Kidney capillary endothelial cell (primary cell): ENCODE measurements around the gene ARID3A.
A peak's percentile ranks its signal among the peaks of the same experiment; 100 is the strongest.
"Not testable (repeated sequence)": the region's sequence is repeated elsewhere in the genome, so short reads cannot be mapped to it uniquely, and the experiment has no call there.

Source experiments
- DNase-seq: peaks from one replicate; pipeline ENCODE4 v3.0.0-alpha.2; 2018; ENCODE audit warnings: low spot score

Gene ARID3A

GRCh38 chr19:891421-892200, 34.2 kb upstream of the ARID3A start:
- DNase-seq, result not testable (repeated sequence)

GRCh38 chr19:892243-892893, 33.5 kb upstream of the ARID3A start:
- no peak for DNase-seq

- DNase-seq, result peak; percentile 92
Observed at GRCh38 chr19:892894-893689, 32.7 kb upstream of the ARID3A start, which contains the start of the genes MED16 and RNU6-9. MED16 (minus strand) TSS chr19:893187; CDS start chr19:891131, 2,056 bp downstream. RNU6-9 (plus strand) TSS chr19:893484.

DNA sequence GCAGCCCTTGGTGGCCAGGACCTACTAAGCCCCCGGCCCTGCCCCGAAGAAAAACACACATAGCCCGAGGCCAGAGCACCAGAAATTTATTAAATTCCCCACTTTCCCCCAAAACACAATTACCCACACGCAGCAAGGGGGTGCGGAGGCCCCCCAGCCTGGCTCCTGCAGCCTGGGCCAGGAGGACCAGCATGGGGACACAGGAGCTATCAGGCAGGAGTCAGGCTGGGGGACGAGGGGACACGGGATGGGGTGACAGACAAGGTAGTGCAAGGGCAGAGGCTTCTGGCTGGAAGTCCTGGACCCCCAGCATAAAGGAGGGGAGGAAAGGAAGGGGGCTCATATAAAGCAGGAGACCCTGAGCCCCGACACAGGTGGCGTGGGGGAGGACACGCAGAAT, 29.4 kb upstream of the ARID3A start:
- no peak for DNase-seq

DNA sequence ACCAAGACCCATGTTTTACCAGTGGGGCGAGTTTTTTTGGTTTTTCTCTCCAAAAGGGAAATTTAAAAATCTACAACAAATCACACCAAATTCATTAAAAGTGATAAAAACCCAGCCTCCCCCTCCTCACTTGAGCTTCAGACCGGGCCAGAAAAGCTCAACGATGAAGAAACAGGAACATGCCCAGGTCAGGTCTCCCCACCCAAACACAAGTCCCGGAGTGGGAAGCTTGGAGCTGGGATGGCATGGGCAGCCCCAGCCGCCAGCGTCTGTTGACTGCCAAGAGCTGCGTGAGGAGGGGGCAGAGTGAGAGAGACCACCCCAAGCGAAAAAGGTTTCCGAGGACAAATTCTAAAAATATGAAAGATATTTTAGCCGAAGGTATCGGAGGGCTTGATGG, 28.8 kb upstream of the ARID3A start:
- no peak for DNase-seq

- DNase-seq, result no peak
Observed at GRCh38 chr19:897442-898039, 28.3 kb upstream of the ARID3A start.

DNA sequence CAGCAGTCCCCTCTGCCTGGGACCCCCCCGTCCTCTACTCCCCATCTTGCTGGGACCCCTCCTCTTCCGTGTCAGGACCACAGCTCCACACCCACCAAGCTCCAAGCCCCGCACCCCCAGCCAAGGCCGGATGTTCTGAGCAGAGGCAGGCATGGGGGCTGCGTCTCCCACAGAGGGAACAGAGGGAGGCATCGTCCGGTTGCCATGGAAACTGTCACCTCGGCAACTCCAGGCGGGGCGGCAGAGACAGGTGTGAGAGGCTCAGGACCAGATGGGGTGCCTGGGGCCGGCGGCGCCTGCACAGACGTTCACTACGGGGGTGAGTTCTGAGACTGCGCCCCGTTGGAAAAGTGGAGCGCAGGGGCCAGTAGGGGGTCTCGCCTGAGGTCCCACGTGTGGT, 27.2 kb upstream of the ARID3A start:
- no peak for DNase-seq

DNA sequence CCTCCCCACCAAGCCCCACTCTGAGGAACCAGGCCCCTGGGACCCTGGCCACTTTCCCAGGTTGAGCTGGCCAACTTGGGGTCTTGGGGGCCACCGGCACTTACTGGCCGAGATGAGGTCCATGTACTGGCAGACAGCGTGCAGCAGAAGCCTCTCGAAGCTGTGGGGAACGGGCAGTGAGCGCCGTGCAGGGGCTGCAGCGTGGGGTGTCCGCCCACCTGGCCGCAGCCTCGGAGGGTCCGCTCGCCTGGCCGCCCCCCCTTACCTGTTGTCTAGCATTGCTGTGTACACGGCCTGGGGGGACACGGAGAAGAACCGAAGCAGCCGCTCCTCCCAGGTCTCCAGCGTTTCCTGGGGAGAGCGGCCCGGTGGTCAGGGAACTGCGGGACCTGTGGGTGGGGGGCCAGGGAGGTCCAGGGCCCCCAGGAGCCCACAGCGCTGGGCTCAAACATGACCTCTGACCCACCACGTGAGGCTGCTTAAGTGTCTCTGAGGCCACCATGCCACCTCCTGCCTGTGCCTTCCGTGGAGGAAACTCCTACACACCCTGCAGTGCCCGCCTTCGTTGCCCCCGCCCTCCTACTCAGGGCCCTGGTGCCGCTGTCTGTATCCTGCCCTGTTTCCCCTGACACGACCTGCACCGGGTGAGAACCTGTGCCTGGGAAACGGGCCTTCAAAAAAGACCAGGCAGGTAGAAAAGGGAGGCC, 26.3 kb upstream of the ARID3A start:
- DNase-seq, result no peak

- no peak for DNase-seq
Observed at GRCh38 chr19:900043-900301, 25.9 kb upstream of the ARID3A start.

- DNase-seq, result no peak
Observed at GRCh38 chr19:900302-901111, 25.3 kb upstream of the ARID3A start.

DNA sequence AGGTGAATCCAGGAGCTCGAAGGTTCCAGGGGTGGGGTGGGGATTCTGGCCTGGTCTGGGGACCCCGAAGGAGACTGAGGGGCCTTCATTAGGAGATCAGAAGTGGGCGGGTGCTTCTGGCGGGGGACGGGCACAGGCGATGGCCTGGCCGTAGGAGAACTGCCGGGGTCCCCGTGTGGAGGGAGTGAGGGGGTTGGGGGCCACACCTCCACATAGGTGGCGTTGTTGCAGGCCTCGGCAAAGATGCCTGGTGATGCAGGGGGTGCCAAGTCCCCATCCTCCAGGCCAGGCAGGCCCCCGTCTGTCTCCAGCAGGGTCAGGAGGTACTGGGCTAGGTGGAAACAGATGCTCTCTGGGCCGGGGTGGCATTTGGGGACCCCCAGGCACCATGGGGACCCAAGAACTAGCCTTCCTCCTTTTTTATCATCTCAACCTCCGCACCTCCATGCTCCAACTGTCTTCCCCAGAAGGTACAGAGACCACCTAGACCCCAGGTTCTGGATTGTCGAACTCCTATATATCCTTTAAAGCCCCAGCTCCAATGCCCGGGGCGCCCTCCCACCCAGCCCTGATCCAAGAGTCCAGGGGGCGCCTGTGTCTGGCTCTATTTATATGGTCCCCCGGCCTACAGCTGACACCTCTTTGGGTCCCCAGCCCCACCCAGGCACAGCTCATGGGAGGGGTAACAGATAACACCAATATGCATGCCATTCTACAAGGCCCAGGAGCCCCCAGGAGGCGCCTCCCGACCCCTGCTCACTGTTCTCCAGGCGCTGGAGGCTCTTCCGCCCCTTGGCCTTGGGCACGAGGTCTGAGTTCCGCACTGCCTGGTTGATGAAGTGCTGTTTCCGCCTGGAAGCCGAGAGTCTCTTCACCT, 24.4 kb upstream of the ARID3A start:
- DNase-seq, result no peak

DNA sequence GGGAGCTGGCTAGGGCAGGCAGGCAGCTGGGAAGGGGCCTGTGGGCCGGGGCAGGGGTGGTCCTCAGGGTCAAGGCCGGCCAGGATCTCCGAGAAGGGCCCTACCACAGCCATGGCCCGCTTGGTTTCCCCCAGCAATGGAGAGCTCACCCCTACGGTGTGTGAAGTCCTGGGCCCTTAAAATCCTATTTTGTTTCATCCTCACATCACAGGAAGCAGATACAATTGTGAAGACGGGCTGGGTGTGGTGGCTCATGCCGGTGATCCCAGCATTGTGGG, 23.8 kb upstream of the ARID3A start:
- no peak for DNase-seq

DNA sequence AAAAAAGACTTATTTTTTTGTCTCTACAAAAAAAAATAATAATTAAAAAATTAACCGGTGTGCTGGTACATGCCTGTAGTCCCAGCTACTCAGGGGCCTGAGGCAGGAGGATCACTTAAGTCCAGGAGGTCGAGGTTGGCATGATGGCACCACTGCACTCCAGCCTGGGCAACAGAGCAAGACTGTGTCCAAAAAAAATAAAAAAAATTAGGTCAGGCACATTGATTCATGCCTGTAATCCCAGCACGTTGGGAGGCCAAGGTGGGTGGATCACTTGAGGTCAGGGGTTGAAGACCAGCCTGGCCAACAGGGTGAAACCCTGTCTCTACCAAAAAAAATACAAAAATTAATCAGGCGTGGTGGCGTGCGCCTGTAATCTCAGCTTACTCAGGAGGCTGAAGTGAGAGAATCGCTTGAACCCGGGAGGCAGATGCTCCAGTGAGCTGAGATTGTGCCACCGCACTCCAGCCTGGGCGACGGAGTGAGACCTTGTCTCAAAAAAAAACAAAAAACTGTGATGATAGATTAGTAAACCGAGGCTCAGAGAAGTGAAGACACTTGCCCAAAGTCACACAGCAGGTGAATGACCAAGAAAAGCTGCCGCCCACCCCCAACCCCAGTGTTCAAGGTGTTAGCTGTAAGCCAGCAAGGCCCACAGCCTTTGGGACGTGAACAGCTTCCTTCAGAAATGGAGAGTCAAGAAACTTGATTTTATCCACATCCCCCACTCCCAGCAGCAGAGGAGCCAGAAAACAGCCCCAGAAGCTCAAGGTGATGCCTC, 23.2 kb upstream of the ARID3A start:
- no peak for DNase-seq

GRCh38 chr19:903266-903797, 22.5 kb upstream of the ARID3A start:
- DNase-seq, result no peak

DNA sequence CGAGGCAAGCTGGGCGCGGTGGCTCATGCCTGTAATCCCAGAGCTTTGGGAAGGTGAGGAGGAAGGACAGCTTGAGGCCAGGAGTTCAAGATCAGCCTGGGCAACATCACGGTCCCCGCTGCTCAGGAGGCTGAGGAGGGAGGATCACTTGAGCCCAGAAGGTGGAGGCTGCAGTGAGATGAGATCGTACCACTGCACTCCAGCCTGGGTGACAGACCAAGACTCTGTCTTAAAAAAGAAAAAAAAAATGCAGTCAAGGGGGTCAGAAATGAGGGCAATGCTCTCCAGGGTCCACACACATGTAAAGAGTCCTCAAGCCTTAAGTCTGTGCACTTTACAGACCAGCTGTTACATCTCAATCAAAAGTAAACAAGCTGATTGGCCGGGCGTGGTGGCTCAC, 21.3 kb upstream of the ARID3A start:
- DNase-seq, result no peak

DNA sequence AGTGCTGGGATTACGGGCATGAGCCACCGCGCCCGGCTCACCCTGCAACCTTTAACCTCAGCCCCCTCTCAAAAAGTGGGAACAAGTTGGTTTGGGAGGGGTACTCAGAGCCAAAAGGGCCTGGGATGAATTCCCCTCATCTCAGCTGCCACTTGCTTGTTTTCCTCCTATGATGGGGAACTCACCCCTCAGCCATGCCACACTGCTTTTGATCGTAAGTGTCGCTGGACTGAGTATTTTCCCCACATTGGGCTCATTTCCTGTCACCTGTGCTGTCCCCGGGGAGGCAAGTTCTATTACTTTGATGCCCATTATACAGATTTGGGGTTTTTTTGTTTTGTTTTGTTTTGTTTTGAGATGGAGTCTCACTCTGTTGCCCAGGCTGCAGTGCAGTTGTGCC, 19.4 kb upstream of the ARID3A start:
- no peak for DNase-seq

DNA sequence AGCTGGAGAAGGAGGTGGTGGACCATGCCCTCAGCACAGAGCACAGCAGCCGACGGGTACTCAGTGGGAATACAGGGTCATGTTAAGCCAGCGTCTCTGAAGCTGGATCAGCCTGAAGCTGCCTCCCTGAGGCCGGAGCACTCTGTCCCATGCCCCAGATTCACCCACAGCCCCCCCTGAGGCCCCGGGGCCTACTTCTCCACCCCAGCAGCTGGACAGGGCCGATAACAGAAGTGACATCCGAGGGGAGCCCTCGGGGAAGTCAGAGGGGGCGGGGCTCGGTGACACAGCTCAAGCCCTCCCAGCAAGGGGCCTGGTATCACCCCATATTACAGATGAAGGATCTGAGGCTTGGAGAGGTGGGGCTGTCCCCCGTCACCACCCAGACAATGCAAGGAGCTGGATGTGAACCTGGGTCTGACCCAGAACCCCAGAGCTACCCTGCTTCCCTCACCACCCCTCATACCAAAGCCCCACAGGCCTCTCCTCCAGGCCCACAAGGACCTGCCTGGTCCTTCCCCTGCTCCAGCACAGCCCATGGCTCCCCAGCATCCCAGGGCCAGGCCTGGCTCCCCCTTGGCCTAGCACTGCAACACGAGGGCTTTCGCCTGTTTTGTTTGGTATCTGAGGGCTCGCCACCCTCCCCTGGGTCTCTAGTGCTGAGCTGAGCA, 18.5 kb upstream of the ARID3A start:
- no peak for DNase-seq

- DNase-seq, result no peak
Observed at GRCh38 chr19:911197-912033, 14.4 kb upstream of the ARID3A start.
